Measurements from ENCODE around the gene PKD1L1.

Gene PKD1L1

DNA sequence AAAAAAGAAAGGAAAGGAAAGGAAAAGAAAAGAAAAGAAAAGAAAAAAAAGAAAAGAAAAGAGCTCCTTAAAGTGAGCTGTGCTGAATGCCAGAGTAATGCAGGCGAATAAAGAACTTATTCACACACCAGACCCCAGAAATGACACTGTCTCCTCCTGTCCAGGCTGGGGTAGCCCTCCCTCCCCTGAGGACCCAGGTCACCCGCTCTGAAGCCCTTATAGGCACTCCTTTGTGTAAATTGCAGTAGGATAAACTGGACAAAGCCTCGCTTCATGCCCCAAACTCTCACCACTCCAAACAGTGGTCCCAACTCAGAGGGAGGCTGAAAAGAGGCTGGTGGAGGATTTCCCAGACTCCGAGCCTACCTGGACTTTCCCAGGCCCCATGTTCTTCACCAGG, 46.3 kb downstream of the PKD1L1 start:
- DNase-seq, result no peak

- no peak for DNase-seq
These were observed 46.7 kb downstream of the PKD1L1 start for GRCh38 chr7:47901542-47901941.

- DNase-seq, result no peak
These were observed 50.4 kb downstream of the PKD1L1 start for GRCh38 chr7:47897831-47898230.

DNA sequence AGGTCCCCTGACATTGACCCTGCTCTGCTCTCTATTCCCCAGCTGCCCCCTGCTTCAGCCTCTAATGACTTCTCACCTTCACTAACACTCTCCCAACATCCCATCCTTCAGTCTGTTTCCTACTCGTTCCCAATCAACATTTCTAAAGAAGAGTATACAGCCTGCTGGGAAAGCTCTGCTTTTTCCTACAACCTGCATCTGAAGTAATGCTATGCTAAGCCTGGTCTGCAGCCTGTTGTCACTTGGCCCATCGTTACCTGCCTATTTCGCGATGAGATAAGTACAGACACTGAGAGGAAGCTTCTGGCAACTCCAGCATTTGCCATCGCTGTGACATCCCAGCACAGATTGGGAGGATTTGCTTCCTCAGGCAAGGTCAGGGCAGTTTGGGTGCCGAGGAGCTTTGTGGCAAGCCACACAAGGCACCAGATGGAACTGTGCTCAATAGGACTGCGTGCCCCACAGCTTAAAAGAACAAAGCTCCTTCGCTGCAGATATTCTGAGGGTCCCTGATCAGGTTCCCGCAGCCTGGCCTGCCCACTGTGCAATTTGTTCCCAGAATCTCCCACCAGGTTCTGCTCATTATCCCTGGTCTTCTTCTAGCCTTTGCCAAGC, 51.4 kb downstream of the PKD1L1 start:
- no peak for DNase-seq

DNA sequence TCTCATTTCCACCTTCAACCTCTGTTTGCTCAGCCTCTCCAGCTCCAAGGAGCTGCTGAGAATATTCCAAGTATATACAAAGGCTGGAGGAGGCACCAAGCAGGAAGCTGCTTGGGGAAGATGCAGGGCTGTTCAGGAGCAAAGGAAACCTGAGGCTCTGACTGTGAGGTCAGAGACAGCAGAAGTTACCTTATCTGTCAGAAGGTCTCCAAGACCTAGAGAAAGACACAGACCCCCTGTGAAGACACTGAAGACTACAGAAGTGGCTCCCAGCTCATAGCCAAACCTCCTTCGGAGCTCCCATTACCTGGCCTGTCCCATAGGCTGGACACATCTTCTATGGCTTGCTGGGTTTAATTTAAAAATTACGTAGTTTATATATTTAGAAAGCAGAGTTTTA, 53.2 kb downstream of the PKD1L1 start:
- no peak for DNase-seq

DNA sequence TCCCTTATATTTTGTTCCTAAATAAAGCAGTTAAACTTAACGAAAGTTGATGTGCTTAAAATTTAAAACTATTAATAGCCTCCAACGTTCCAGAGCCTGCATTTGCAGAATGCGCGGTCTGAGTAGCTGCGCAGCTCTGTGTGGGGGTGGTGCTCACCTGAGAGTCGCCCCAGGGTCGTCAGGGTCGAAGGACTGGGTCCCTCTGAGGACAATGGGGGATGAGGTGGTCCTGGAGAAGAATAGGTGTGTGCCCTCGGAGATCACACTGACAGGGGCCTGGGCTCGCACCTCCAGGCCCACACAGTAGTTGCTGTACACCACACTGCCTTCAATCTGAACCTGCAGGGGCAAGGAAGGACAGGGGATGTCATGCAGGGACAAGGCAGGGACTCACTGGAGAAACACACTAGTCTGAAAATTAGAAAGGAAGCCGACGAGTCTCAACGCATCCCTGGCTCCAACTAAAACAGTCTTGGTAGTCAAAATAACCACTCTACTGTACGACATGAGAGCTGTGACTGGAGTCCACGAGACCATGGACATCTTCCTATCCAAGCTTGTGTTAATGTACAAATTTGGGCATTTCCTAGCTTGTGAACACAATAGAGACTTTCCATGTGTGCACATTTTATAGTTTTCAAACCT, 54.4 kb downstream of the PKD1L1 start:
- no peak for DNase-seq

DNA sequence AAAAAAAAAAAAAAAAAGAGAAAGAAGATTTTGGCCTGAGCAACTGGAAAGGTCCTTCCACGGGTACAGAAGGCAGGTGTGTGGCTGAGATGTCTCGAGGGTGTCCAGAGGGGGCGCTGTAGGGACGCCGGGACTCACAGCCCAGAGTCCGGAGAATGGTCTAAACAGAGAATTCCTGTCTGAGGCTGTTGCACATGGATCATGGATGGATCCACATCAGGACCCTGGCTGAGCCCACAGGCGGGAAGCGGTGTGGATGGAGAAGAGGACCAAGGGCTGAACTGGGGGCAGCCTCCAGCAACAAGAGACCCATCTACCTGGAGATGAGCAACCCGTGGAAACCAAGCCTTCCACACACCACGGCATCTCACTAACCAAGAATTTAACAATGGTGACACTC, 55.0 kb downstream of the PKD1L1 start:
- DNase-seq, result no peak

DNA sequence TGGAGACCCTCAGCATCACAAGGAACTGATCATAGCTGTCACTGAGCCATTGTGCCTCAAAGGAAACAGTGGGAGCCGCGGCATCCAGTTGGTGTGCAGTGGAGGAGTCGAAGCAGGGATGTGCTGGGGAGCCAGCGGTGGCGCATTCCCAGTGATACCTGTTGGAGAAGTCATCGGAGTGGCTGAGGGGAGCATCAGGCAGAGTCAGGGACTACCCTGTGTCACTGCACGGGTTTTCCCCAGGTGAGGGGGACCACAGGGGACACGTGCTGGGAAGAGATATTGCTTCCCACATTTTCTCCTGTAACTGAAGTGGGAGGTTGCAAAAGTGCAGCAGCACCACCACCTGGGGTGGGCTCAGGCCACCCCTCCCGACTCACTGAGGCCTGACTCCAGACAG, 57.7 kb downstream of the PKD1L1 start:
- no peak for DNase-seq

GRCh38 chr7:47890125-47890524, 58.1 kb downstream of the PKD1L1 start:
- no peak for DNase-seq

DNA sequence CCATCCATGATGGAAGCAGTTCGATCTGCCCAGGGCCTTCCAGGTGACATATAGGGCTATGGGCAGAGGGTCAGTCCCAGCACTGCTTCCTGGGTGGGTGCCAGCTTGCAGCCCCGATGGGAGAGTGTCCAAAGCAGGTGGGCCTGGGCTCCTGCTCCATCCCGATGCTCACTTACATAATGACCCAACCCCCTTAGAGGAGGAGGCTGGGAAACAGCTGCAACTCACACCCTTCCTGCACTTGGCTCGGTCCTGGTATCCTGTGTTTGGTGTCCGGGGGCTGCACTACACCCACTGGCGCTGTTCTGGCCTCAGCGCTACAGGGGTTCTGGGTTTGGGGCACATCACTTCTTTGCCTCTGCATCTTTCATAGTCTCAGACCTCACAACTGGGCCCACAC, 58.5 kb downstream of the PKD1L1 start:
- no peak for DNase-seq

DNA sequence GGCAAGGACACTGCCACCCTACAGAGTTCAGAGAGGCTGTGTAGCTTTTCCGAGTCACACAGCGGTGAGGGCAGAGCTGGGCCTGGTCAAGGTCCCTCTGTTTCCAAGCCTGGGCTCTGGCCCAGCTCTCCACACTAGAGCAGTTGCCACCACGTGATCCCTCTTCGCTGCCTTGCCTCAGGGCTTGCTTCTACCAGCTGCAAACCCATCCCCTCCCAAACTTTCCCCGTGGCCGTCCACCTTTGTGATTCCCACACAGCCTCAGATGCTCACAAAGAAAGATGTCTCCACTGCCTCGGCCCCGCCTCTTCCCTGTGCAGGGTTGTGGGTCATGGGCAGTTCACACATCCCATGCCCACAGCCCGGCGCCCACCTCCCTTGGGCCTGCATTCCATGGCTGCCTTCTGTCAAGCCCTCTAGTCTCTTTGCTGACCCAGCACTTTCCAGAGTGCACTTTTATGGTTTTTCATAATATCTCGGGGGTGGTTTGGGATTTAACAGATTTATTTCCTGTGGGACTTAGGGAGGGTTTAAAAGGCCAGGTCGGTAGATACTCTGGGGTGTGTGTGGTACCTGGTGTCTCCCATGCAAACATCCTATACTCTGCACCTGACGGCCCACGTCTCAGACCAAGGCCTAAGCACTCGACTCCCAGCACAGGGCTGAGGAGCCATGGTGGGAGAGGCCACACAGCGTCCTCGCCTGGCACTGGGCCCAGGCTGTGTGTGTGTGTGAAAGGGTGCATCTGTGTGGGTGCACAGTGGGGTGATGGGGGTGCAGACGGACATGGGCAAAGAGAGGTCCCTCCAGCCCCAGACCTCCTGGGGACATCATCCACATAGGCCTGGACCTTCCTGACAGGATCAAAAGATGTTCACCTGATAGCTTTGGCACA, 59.6 kb downstream of the PKD1L1 start:
- no peak for DNase-seq

- no peak for DNase-seq
These were observed 61.1 kb downstream of the PKD1L1 start for GRCh38 chr7:47887016-47887640.

DNA sequence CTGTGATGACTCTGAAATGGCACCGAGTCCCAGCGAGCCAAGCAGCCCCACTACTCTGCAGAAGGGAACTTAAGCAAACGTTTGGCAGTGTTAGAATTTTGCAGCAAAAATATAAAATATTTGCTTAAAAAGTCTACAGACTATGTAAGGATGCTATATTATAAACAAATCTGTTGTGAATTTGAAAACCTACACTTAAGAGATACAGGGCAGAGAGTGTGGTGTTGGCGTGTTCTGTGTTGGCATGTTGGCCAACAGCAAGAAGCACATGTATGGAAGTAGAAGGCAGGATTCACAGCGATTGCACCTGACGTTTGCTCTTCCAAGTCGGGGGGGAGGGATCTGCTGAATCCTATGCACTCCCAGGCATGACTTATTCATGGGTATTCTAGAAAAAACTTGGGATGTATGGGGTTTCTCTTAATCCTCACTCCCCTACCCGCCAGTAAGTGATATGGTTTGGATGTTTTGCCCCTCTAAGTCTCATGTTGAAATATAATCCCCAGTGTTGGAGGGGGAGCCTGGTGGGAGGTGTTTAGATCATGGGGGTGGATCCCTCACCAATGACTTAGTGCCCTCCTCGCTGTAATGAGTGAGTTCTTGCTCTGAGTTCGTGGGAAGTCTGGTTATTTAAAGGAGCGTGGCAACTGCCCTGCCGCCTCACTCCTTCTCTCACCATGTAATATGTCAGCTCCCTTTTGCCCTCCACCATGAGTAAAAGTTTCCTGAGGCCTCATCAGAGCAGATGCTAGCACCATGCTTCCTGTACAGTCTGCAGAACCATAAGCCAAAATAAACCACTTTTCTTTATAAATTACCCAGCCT, 62.1 kb downstream of the PKD1L1 start:
- DNase-seq, result no peak

- DNase-seq, result no peak
These were observed 62.8 kb downstream of the PKD1L1 start for GRCh38 chr7:47885309-47885986.

DNA sequence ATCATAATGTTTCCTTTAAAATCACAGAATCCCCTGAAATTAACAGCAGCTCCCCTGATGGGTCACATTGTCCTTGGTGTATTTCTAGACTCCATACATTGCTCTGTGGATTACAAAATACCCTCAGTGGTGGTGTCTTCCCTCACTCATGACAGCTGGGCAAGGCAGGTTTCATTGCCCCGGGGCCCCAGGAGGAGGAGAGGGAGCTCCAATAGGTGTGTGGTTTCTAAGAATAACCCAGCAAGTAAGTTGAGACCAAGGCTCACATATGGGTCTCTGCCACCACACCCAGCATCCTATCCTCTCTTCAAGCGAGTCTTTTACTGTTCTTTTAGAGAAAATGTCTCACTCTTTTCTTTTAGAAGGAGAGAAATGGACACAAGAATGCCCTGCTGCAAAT, 63.6 kb downstream of the PKD1L1 start:
- no peak for DNase-seq

DNA sequence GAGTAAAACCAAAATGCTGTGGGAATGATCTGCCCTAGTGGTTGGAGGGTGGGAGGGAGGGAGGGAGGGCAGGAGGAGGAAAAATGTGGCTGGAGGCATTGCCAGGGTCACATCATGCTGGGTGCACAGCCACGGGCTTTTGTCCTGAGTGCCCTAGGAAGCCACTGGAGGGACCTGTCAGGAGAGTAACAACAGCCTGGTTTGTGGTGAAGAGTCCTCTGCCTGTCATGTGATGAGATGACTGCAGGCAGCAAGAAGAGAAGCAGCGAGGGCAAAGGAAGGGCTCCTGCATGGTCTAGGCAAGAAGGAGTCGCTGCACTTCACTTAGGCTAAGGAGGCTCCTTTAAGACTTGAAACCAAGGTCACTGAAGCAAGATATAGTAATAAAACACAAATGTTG, 65.6 kb downstream of the PKD1L1 start:
- no peak for DNase-seq

DNA sequence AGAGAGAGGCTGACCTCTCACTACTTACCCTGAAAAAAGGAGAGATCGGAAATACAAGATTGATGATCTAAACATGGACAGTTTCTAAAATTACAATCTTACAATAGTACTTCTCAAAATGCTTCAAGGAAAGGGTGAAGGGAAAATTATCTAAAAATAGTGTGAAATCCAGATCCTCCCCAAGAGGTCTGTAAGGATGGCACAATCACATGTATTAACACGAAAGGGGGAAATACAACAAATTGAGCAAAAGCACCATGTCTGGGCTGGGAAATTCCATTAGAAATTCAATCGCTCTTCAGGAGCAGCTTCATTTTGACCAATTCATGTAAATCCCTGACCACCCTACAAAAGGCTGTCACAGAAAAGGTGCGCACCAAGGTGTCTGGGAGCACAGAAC, 67.0 kb downstream of the PKD1L1 start:
- no peak for DNase-seq

DNA sequence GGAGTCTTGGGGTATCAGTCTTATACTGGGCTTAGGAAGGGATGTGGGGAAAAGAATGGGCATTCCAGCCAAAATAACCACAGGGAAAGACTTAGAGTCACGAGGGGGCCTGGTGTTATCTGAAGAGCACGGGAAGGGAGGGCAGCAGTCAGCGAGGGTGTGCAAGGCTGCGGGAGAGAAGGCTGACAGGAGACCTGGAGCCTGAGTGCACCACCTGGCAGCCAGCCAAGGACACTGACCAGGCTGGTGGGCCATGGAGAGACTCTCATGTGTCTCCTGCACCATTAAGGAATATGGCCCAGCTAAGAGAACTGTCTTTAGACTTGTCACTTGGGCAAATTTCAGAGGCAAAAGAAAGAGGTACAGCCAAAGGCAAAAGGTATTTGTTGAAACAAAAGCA, 69.6 kb downstream of the PKD1L1 start:
- DNase-seq, result no peak

GRCh38 chr7:47877336-47877735, 70.9 kb downstream of the PKD1L1 start:
- no peak for DNase-seq

DNA sequence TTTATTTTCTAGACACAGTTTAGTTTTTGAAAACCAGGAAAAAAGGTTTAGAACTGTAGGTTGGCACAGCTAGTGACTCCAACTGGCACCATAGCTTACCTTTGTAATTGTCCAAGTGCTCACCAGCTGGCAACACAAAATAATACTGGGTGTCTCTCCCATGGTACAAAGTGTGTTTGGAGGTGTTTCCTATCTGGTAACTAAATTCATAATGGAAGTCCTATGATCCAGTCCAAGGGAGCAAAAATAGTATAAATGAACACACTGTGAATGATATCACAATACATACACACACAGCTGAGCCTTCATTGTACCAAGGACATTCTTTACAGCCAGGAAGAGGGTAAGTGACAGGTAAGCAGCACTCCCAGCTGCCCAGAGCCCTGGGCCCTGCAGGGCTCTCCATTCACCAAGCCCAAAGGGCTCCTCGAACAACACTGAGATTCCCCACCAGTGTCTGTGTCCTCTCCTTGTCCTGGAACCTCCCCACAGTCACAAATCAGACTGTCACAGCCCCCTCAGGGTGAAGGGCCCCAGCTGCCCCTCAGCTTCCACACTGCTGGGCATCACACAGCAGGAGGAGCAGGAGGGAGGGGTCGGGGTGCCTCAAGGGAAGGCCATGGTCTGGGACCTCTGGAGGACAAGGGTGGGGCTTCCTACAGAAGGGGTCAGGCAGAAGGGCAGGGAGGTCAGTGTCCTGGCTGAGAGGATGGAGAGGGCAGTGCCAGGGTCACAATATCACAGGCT, 72.1 kb downstream of the PKD1L1 start:
- no peak for DNase-seq

GRCh38 chr7:47875406-47875805, 72.9 kb downstream of the PKD1L1 start:
- DNase-seq, result no peak

Data from cerebellar nuclear complex (tissue), 1 donor.